NCI-H510A treated with DMSO at 0.1 percent for 48 hours (cell line): Measurements from ENCODE around the gene MOGAT3.
"Not testable (repeated sequence)": the region's sequence is repeated elsewhere in the genome, so short reads cannot be mapped to it uniquely, and the experiment has no call there.

Experiments
- DNase-seq: peaks from one replicate; lab custom pipeline; 2025; lab: John Stamatoyannopoulos, UW

MOGAT3 gene

DNA sequence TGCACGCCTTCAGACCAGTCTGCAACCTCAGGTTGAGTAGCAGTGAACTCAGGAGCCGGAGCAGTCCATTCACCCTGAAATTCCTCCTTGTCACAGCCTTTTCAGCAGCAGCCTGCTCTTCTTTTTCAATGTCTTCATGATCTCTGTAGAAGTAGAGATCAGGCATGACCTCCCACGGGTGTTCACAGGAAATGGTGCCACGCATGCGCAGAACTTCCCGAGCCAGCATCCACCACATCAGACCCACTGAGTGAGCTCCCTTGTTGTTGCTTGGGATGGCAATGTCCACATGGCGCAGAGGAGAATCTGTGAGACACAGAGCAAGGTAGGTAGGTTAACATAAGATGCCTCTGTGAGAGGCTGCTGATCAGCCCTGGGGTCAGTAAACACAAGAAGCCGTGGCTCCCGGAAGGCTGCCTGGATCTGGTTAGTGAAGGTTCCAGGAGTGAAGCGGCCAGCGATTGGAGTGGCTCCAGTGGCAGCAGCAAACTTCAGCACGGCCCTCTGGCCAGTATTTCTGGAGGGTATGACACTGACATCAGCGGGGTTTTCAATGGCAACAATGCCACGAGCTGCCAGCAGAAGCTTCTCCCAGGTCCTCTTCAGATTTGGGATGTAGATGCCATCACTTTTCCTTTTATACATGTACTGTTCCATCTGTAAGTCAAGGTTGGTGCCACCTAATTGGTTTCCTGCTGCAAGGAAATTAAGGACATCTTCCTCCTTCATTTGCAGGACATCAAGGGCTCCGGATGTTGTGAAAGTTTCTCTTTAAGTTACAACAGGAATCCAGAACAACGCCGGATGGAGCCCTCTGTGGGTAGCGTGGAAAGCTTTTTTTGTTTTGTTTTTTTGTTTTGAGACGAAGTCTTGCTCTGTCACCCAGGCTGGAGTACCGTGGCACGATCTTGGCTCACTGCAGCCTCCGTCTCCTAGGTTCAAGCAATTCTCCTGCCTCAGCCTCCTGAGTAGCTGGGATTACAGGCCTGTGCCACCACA lies 3.2 kb upstream of the MOGAT3 start:
- DNase-seq = not testable (repeated sequence)

DNA sequence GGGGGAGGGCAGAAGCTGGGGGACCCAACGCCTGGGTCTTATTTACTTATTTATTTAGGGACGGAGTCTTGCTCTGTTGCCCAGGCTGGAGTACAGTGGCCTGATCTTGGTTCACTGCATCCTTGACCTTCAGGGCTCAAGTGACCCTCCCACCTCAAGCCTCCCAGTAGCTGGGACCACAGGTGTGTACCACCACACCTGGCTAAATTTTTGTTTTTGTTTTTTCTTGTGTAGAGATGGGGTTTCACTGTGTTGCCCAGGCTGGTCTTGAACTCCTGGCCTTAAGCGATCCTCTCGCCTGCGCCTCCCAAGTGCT lies 1.7 kb upstream of the MOGAT3 start:
- DNase-seq = no peak

GRCh38 chr7:101201695-101202602 lies 1.1 kb upstream of the MOGAT3 start:
- DNase-seq = no peak

DNA sequence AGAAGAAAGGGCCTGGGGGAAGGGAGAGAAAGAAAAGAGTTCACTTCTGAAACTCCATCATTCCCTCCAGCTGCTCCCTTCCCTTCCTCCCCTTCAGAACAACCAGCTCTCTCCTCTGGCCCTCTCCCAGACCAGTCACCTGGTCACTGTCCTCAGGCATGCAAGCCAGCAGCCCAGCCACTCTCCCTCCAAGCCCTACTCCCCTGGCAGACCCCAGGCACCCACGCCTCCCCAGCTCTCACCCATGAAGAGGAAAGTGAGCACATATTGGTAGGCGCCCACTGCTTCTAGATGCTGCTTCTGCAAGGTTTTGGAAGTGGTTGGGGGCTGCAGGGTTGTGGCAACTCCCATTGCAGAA lies 353 bp downstream of the MOGAT3 start:
- DNase-seq = no peak

DNA sequence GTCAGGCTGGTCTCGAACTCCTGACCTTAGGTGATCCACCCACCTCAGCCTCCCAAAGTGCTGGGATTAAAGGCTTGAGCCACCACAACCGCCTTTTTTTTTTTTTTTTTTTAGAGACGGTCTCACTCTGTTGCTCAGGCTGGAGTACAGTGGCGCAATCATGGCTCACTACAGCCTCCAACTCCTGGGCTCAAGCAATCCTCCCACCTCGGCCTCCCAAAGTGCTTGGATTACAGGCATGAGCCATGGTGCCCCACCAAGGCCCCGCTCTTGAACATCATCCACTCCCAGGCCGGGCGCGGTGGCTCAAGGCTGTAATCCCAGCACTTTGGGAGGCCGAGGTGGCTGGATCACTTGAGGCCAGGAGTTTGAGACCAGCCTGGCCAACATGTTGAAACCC lies 1.3 kb downstream of the MOGAT3 start:
- not testable (repeated sequence) for DNase-seq

DNA sequence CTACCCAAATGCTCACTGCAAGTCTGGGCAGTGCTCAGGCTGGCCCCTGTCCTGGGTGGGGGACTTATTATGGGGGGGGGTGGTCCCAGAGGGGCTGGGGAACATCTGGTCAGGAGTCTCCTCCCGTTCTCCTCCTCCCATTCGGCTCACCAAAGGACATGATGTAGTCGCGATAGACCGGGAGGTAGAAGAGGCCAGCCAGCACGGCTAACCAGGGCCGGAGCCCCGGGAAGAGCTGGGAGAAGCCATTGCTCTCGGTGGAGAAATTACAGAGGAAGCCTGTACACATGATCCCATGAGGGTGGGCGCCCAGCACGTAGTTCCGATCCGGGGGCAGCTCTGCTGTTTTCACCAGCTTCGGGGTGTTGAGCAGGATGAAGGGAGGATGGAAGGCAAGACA lies 2.4 kb downstream of the MOGAT3 start:
- no peak for DNase-seq

DNA sequence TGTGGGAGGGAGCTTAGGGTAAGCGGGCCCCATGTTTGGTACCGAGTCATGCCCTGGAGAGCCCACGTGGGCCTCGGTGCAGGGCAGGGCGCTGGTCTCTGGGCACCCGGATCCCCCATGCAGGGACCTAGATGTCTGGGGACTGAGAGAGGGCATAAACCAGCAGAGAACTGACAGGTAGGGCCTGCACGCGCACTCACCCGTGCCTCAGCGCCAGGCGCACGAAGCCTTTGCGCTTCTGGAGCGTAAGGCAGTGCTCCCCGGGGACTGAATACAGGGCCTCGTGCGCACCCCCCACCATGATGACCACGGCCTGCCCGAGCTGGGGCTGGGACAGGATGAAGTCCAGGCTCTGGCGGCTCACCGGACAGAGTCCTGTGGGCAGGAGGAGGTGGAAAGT lies 2.8 kb downstream of the MOGAT3 start:
- DNase-seq = no peak

- DNase-seq = no peak
Measured at GRCh38 chr7:101195884-101196283, 5.0 kb downstream of the MOGAT3 start.

DNA sequence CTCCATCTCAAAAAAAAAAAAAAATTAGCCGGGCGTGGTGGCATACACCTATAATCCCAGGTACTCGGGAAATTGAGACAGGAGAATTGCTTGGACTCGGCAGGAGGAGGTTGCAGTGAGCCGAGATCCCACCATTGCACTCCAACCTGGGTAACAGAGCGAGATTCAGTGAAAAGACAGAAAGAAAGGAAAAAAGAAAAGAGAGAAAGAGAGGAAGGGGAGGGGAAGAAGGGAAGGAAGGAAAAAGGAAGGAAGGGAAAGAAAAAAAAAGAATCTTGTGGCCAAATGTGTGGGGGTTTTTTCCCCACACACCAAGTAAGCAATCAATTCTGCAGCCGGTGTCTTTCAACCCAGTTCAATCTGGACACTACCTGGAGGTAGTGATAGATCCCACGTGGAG lies 11.7 kb downstream of the MOGAT3 start:
- DNase-seq = no peak

- DNase-seq = no peak
Measured at GRCh38 chr7:101186844-101187428, 13.9 kb downstream of the MOGAT3 start.

DNA sequence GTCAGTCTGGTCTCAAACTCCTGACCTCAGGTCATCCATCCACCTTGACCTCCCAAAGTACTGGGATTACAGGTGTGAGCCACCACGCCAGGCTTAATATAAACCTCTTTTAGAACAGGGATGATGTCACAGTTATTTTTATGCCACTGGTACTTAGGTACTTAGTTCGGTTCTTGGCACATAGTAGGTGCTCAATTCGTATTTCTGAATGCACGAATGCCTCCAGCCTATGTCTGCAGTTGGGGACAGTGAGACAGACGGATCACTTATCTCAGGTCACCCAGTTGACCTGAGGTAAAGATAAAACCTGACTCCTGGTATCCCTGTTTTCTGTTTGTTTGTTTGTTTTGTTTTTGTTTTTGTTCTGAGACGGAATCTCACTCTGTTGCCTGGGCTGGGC lies 14.6 kb downstream of the MOGAT3 start:
- no peak for DNase-seq

GRCh38 chr7:101185258-101185839 lies 15.5 kb downstream of the MOGAT3 start:
- DNase-seq = no peak

DNA sequence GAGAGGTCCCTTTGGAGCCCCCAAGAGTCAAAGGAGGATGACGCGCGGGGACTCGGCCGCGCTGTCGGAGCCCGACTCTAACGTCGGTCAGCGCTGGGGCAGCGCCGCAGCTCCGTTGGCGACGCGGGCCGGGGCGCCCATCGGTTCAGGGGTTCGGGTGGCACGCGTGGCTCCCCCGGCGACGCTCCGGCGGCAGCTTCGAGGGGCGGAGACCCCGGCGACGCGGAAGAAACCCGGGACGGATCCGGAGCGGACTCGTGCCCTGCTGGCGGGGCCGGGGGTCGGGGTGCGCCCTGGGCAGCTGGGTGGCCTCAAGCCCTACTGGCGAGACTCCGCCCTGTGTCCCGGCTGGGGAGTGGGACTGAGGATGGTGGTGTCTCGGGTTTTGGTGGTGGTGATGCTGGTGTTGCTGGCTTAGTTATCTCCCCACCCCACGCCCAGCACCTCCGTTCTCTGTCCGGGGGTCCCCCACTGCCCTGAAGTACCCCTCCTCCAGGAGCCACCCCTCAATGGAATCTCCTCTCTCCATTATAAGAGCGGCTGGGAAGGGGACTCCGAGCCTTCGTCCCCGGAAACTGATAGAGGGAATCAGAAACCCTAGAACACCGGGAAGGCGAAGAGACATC lies 20.6 kb downstream of the MOGAT3 start, which contains the start of gene NAT16:
NAT16 (minus strand) TSS at position 164 of the 626 bp plus-strand sequence. CDS start 5,486 bp downstream, outside the sequence.
- DNase-seq = no peak

DNA sequence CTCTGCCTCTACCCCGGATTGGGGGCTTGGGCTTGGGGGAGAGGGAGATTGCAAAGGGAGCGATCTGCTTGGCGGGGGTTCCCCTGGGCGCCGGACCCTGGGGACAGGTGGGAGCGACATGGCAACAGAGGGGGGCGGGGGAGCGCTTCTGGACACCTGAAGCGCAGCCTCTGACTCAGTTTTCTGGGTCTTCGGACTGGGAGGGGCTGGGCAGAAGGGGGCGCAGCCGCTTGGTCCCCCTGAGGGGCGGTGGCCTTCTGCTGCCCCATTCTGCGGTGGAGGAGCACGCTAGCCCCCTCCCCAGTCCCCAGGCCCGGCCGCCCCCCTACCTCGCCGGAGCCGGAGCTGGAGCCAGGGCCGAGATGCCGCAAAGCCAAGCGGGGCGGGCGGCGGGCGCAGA lies 21.1 kb downstream of the MOGAT3 start:
- no peak for DNase-seq

GRCh38 chr7:101179117-101179516 lies 21.7 kb downstream of the MOGAT3 start:
- peak; percentile 20 for DNase-seq

GRCh38 chr7:101177644-101178043 lies 23.2 kb downstream of the MOGAT3 start:
- no peak for DNase-seq

DNA sequence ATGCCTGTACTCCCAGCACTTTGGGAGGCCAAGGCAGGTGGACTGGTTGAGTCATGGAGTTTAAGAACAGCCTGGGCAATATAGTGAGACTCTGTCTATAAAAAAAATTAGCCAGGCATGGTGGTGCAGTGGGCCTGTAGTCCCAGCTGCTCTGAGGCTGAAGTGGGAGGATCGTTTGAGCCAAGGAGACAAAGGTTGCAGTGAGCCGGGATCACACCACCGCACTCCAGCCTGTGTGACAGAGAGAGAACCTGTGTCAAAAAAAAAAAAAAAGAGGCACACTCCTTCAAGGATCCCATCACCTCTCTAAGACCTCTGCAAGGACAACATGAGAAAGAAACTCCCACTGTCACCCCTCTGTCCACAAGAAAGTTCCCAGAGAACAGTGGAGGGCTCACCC lies 25.2 kb downstream of the MOGAT3 start:
- DNase-seq = no peak

GRCh38 chr7:101174322-101174854 lies 26.4 kb downstream of the MOGAT3 start:
- no peak for DNase-seq

GRCh38 chr7:101173752-101174244 lies 27.0 kb downstream of the MOGAT3 start:
- no peak for DNase-seq

GRCh38 chr7:101172854-101173751 lies 27.7 kb downstream of the MOGAT3 start:
- no peak for DNase-seq
